ENCODE measurements around the gene MYOM1. TPM values are rescaled to one million over a fixed set of nuclear protein-coding genes. Genes with fewer than 3 reads are reported as not detected.

Gene MYOM1
- total RNA-seq, 1 donor from 2014 or later = 0.26 TPM

- Histone ChIP-seq H3K36me3 (ENCODE audit: control insufficient read depth, insufficient read depth, low read length) (no peaks in the 10 kb centered on the region), H3K27me3 (ENCODE audit: control insufficient read depth, insufficient read depth, low read length) (no peaks in the 10 kb centered on the region), H3K4me3 (ENCODE audit: low read depth, low read length) (no peak overlapping the region)
- DNase-seq (ENCODE audit: low read depth) = no peak
- FAIRE-seq = no peak
- TF ChIP-seq, protein P1, sequence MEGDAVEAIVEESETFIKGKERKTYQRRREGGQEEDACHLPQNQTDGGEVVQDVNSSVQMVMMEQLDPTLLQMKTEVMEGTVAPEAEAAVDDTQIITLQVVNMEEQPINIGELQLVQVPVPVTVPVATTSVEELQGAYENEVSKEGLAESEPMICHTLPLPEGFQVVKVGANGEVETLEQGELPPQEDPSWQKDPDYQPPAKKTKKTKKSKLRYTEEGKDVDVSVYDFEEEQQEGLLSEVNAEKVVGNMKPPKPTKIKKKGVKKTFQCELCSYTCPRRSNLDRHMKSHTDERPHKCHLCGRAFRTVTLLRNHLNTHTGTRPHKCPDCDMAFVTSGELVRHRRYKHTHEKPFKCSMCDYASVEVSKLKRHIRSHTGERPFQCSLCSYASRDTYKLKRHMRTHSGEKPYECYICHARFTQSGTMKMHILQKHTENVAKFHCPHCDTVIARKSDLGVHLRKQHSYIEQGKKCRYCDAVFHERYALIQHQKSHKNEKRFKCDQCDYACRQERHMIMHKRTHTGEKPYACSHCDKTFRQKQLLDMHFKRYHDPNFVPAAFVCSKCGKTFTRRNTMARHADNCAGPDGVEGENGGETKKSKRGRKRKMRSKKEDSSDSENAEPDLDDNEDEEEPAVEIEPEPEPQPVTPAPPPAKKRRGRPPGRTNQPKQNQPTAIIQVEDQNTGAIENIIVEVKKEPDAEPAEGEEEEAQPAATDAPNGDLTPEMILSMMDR (IDR thresholded peaks at IDR 0.05; ENCODE audit: insufficient read depth, low read length, severe bottlenecking) = no peak
Observed at GRCh38 chr18:3140342-3140741, 79.4 kb downstream of the MYOM1 start.

- Histone ChIP-seq H3K4me3 (ENCODE audit: low read depth, low read length) (no peak overlapping the region), H3K36me3 (ENCODE audit: control insufficient read depth, insufficient read depth, low read length) (no peaks in the 10 kb centered on the region), H3K27me3 (ENCODE audit: control insufficient read depth, insufficient read depth, low read length) (no peaks in the 10 kb centered on the region)
- FAIRE-seq (no peak), DNase-seq (ENCODE audit: low read depth) (no peak)
- TF ChIP-seq, protein P1 (IDR thresholded peaks at IDR 0.05; ENCODE audit: insufficient read depth, low read length, severe bottlenecking) = no peak
Observed at GRCh38 chr18:3139406-3139805, 80.4 kb downstream of the MYOM1 start.

GRCh38 chr18:3138274-3138975, 81.3 kb downstream of the MYOM1 start:
- TF ChIP-seq, protein P1 (IDR thresholded peaks at IDR 0.05; ENCODE audit: insufficient read depth, low read length, severe bottlenecking) = no peak
- no peaks in the 10 kb centered on the region for H3K27me3 ChIP-seq (ENCODE audit: control insufficient read depth, insufficient read depth, low read length)
- DNase-seq (ENCODE audit: low read depth) = no peak
- no peaks in the 10 kb centered on the region for H3K36me3 ChIP-seq (ENCODE audit: control insufficient read depth, insufficient read depth, low read length)
- FAIRE-seq = no peak
- H3K4me3 ChIP-seq (ENCODE audit: low read depth, low read length) = no peak overlapping the region

DNA sequence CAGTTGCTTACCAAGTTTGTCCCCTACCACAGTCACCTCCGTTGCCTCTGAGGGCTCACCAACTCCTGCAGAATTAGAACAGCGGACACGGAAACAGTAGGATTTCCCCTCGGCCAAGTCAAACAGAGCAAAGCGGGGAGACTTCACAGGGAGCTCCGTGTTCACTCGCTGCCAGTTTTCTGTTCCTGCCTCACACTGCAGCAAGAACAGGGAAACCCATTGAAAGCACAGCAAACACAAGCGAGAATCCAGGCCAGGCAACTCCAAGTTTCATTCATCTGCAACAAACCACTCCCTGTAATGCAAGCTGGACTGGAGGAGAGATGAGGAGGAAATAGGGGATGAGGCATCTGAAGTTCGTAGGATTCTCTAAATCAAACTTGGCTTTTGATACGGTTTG, 84.2 kb downstream of the MYOM1 start:
- TF ChIP-seq, protein P1 (IDR thresholded peaks at IDR 0.05; ENCODE audit: insufficient read depth, low read length, severe bottlenecking) = no peak
- no peaks in the 10 kb centered on the region for H3K27me3 ChIP-seq (ENCODE audit: control insufficient read depth, insufficient read depth, low read length)
- DNase-seq (ENCODE audit: low read depth) = no peak
- H3K36me3 ChIP-seq (ENCODE audit: control insufficient read depth, insufficient read depth, low read length) = no peaks in the 10 kb centered on the region
- no peak overlapping the region for H3K4me3 ChIP-seq (ENCODE audit: low read depth, low read length)
- FAIRE-seq = no peak

GRCh38 chr18:3132700-3133099, 87.1 kb downstream of the MYOM1 start:
- Histone ChIP-seq H3K36me3 (ENCODE audit: control insufficient read depth, insufficient read depth, low read length) (no peaks in the 10 kb centered on the region), H3K27me3 (ENCODE audit: control insufficient read depth, insufficient read depth, low read length) (no peaks in the 10 kb centered on the region), H3K4me3 (ENCODE audit: low read depth, low read length) (no peak overlapping the region)
- FAIRE-seq (no peak), DNase-seq (ENCODE audit: low read depth) (no peak)
- TF ChIP-seq, protein P1 (IDR thresholded peaks at IDR 0.05; ENCODE audit: insufficient read depth, low read length, severe bottlenecking) = no peak

GRCh38 chr18:3130344-3130743, 89.4 kb downstream of the MYOM1 start:
- DNase-seq (ENCODE audit: low read depth) (no peak), FAIRE-seq (no peak)
- H3K27me3 ChIP-seq (ENCODE audit: control insufficient read depth, insufficient read depth, low read length) = no peaks in the 10 kb centered on the region
- no peak overlapping the region for H3K4me3 ChIP-seq (ENCODE audit: low read depth, low read length)
- TF ChIP-seq, protein P1 (IDR thresholded peaks at IDR 0.05; ENCODE audit: insufficient read depth, low read length, severe bottlenecking) = no peak
- H3K36me3 ChIP-seq (ENCODE audit: control insufficient read depth, insufficient read depth, low read length) = no peaks in the 10 kb centered on the region

Data from bronchial epithelial cell (primary cell).